ENCODE measurements around the gene ARSG. TPM values are rescaled to one million over a fixed set of nuclear protein-coding genes. Genes with fewer than 3 reads are reported as not detected.

Gene ARSG
- total and polyA plus RNA-seq, 2 experiments from 2014 or later = 1.7 to 5.1 TPM

- ATAC-seq (no peak), DNase-seq (ENCODE audit: low spot score) (no peak)
- TF ChIP-seq ZNF331 (CRISPR knock-in tag; IDR thresholded peaks at IDR 0.05; ENCODE audit: low read depth) (no peak), ZNF462 (CRISPR knock-in tag; IDR thresholded peaks at IDR 0.05) (no peak), JUNB (IDR thresholded peaks at IDR 0.05; ENCODE audit: unreplicated experiment) (no peak)
- H3K79me2 ChIP-seq (replicated peaks; ENCODE audit: insufficient read depth) = no peaks in the 10 kb centered on the region
- H3K27me3 Mint-ChIP-seq (ENCODE audit: insufficient read depth, low read depth, poor library complexity) = peaks cover 2% of the 10 kb centered on the region
- no peak overlapping the region for H3K27ac Mint-ChIP-seq
- peaks cover 8% of the 10 kb centered on the region; the same call in 2 of the 3 replicates for H3K36me3 Mint-ChIP-seq (ENCODE audit: low read depth)
- no peaks in the 10 kb centered on the region for H3K36me3 ChIP-seq (ENCODE audit: insufficient read depth)
- no peak overlapping the region for H2AFZ ChIP-seq
- H4K20me1 ChIP-seq (replicated peaks; ENCODE audit: insufficient read depth) = no peaks in the 10 kb centered on the region
- no peak overlapping the region for H3K4me3 ChIP-seq
- H3K27me3 ChIP-seq (ENCODE audit: insufficient read depth) = no peaks in the 10 kb centered on the region
- H3K4me1 ChIP-seq (ENCODE audit: insufficient read depth) = no peaks in the 10 kb centered on the region
- H3K4me1 Mint-ChIP-seq = peaks cover 9% of the 10 kb centered on the region
- no peaks in the 10 kb centered on the region for H3K9me2 ChIP-seq (ENCODE audit: insufficient read depth)
- H3K27ac ChIP-seq (ENCODE audit: low read depth) = no peak overlapping the region
- H3K9me3 Mint-ChIP-seq = no peaks in the 10 kb centered on the region
- H3K4me2 ChIP-seq = no peak overlapping the region
- H3F3A ChIP-seq (replicated peaks; ENCODE audit: low read depth) = no peaks in the 10 kb centered on the region
- H3K4me3 Mint-ChIP-seq = no peak overlapping the region
Measured at GRCh38 chr17:68435361-68435760, 144.1 kb downstream of the ARSG start.

GRCh38 chr17:68435876-68436842 lies 144.9 kb downstream of the ARSG start:
- H3K4me3 Mint-ChIP-seq = no peak overlapping the region
- no peaks in the 10 kb centered on the region for H3K27me3 ChIP-seq (ENCODE audit: insufficient read depth)
- no peak overlapping the region for H3K4me3 ChIP-seq
- H3K4me1 Mint-ChIP-seq = peaks cover 11% of the 10 kb centered on the region
- DNase-seq (ENCODE audit: low spot score) (peak; percentile 89), ATAC-seq (peak; percentile 87)
- TF ChIP-seq CREB1 (CRISPR knock-in tag; IDR thresholded peaks at IDR 0.05; ENCODE audit: low read depth) (no peak), CTCF (conservative IDR thresholded peaks at IDR 0.05; ENCODE audit: low read depth in 2 of 2) (peak; percentile 87 to 95)
- H3K36me3 Mint-ChIP-seq (ENCODE audit: low read depth) = peaks cover 8% of the 10 kb centered on the region; the same call in 2 of the 3 replicates
- H3K27ac Mint-ChIP-seq = no peak overlapping the region
- H4K20me1 ChIP-seq (replicated peaks; ENCODE audit: insufficient read depth) = no peaks in the 10 kb centered on the region
- H3K9me2 ChIP-seq (ENCODE audit: insufficient read depth) = no peaks in the 10 kb centered on the region
- H3K27me3 Mint-ChIP-seq (ENCODE audit: insufficient read depth, low read depth, poor library complexity) = peaks cover 2% of the 10 kb centered on the region
- H3K27ac ChIP-seq (ENCODE audit: low read depth) = no peak overlapping the region
- H3K79me2 ChIP-seq (replicated peaks; ENCODE audit: insufficient read depth) = no peaks in the 10 kb centered on the region
- no peaks in the 10 kb centered on the region for H3K4me1 ChIP-seq (ENCODE audit: insufficient read depth)
- H3K9me3 Mint-ChIP-seq = no peaks in the 10 kb centered on the region
- H3K4me2 ChIP-seq = no peak overlapping the region
- H2AFZ ChIP-seq = no peak overlapping the region
- H3F3A ChIP-seq (replicated peaks; ENCODE audit: low read depth) = no peaks in the 10 kb centered on the region
- H3K36me3 ChIP-seq (ENCODE audit: insufficient read depth) = no peaks in the 10 kb centered on the region
